NB4 (cell line): ENCODE measurements around the gene FOXJ1.

Experiments
- DNase-seq: peaks from one replicate; pipeline ENCODE4 v3.0.0; 2010; ENCODE audit warnings: low read depth
- H3K4me3 ChIP-seq: one replicate; pipeline ENCODE4 v1.5.1; 2011; ENCODE audit warnings: mild to moderate bottlenecking, low read depth, low read length, moderate library complexity
- MYC ChIP-seq: IDR thresholded peaks from 2 replicates; pipeline ENCODE4 v1.6.1; 2011; ENCODE audit warnings: low read depth, low read length
- POLR2A ChIP-seq: IDR thresholded peaks from 2 replicates; pipeline ENCODE4 v1.6.1; 2011; ENCODE audit warnings: mild to moderate bottlenecking; ENCODE audit not compliant: insufficient read length; ENCODE audit errors: extremely low read depth
- TF ChIP-seq, protein P1 (sequence below): IDR thresholded peaks from one replicate; pipeline ENCODE4 v1.5.1; 2012; ENCODE audit warnings: low read depth, low read length
- TF ChIP-seq, protein P2 (sequence below): IDR thresholded peaks from 2 replicates; pipeline ENCODE4 v1.6.1; 2011; ENCODE audit warnings: low read depth, low read length

The FOXJ1 gene

DNA sequence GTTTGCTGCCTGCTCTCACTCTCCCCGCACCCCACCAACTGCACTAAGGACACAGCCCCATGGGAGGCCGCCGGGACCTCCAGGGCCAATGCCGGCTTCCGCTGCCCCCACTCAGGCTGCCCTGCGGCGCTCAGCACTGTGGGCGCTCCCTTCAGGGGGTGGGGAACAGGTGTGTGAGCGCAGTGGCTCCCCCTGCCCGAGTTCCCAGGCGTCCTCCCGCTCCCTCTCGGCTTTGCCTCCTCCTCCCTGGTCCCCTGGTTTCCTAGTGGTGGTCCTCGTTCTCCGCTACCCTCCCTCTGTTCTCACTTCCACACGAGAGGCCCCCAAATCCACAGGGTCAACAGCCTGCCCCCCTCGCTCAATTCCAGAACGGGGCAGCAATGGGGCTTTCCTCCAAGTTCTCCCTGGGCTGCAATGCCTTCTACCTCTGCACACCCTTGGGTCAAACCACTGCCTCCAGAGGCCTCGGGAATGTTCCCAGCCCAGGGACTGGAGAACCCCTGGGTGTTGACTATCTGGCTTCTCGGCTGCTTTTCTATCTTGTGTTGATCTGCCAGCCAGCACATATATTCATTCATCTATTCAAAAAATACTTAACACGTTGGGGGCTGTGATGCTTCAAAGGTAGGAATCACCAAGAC is 9.9 kb downstream of the FOXJ1 start:
- no peak for TF ChIP-seq POLR2A
- no peak for TF ChIP-seq MYC
- H3K4me3 ChIP-seq = no peak overlapping the region
- no peak for DNase-seq

DNA sequence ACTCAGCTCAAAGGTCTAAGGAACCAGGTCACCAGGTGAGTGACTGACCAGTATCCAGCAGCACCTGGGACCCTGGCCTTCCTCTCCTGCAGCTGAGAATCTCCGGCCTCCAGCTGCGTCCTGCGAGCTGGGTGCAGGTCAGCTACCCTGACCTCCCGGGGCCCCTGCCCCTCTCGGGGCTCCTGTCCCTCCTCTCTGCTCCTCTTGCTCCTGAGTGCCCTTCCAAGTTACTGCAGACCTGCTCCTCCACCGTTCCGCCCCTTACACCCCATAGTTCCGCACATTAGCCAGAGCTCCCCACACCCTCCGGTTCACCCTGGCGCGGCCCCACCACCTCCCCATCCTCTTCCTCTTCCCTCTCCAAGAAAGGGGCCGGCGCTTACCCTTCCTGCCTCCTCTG is 10.6 kb downstream of the FOXJ1 start:
- TF ChIP-seq, protein P1, sequence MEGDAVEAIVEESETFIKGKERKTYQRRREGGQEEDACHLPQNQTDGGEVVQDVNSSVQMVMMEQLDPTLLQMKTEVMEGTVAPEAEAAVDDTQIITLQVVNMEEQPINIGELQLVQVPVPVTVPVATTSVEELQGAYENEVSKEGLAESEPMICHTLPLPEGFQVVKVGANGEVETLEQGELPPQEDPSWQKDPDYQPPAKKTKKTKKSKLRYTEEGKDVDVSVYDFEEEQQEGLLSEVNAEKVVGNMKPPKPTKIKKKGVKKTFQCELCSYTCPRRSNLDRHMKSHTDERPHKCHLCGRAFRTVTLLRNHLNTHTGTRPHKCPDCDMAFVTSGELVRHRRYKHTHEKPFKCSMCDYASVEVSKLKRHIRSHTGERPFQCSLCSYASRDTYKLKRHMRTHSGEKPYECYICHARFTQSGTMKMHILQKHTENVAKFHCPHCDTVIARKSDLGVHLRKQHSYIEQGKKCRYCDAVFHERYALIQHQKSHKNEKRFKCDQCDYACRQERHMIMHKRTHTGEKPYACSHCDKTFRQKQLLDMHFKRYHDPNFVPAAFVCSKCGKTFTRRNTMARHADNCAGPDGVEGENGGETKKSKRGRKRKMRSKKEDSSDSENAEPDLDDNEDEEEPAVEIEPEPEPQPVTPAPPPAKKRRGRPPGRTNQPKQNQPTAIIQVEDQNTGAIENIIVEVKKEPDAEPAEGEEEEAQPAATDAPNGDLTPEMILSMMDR = no peak
- TF ChIP-seq, protein P2, sequence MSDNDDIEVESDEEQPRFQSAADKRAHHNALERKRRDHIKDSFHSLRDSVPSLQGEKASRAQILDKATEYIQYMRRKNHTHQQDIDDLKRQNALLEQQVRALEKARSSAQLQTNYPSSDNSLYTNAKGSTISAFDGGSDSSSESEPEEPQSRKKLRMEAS = no peak
- TF ChIP-seq POLR2A = no peak
- TF ChIP-seq MYC = no peak
- H3K4me3 ChIP-seq = no peak overlapping the region
- DNase-seq = no peak

DNA sequence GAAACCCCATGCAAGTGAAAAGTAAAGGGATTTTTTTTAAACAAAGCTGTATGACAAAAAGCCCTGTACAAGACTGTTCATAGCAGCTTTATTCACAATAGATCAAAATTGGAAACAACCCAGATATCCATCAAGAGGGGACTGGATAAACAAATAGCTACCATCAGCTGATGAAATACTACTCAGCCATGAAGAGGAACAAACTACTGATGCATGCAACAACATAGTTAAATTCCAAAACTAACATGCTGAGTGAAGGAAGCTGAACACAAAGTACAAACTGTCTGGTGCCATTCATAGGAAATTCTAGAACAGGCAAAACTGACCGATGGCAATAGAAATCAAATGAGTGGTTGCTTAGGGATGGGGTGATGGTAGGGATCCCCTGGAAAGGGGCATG is 15.1 kb downstream of the FOXJ1 start:
- H3K4me3 ChIP-seq = no peak overlapping the region
- no peak for TF ChIP-seq POLR2A
- TF ChIP-seq, protein P1 = no peak
- TF ChIP-seq, protein P2 = no peak
- TF ChIP-seq MYC = no peak
- DNase-seq = no peak

DNA sequence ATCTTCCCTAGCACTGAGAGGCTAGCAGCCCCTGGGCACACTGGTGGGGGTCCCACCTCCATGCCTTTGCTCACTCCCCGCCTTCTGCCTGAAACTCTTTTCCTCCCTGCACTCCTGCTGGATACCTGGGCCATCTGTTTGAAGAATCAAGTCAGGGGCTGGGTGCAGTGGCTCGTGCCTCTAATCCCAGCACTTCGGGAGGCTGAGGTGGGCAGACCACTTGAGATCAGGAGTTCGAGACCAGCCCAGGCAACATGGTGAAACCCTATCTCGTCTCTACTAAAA is 15.7 kb downstream of the FOXJ1 start:
- no peak for DNase-seq
- TF ChIP-seq, protein P2 = no peak
- TF ChIP-seq, protein P1 = no peak
- TF ChIP-seq MYC = no peak
- no peak for TF ChIP-seq POLR2A
- no peak overlapping the region for H3K4me3 ChIP-seq

DNA sequence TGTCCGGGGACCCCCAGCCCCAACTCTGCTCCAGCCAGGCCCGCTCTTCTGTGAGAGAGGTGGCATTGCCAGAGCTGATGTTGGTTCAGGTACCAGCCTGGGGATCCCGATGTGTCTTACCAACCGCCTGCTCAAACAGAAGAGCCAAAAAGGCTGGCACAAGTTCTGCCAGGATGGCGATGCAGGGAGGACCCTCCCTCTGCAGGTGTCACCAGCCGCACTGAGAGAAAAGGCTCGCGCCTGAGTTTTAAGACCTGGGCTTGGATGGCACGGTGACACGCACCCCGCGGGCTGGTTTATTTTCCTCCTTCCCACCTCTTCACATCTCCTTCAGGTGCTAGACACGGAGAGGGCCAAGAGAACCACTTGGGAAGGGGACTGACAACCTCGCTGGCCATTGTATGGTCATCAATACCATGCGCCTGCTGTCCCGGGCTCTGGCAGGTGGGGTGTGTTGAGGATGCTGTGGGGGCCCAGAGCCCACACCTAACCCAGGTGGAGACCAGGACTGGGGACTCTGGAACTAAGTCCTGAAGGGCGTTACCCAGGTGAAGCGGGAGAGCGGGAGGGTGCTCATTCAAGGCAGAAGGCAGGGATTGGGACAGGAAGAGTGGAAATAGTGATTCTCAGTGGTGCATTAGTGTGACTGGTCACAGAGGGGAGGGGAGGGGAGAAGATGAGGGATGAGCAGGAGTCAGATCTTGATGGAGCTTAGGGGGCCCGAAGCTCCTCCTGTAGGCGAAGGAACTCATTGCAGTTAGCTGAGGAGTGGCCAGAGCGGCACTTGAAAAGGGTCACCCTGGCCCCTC is 16.3 kb downstream of the FOXJ1 start:
- DNase-seq = no peak
- no peak overlapping the region for H3K4me3 ChIP-seq
- TF ChIP-seq, protein P1 = no peak
- TF ChIP-seq MYC = no peak
- TF ChIP-seq POLR2A = no peak
- TF ChIP-seq, protein P2 = no peak

DNA sequence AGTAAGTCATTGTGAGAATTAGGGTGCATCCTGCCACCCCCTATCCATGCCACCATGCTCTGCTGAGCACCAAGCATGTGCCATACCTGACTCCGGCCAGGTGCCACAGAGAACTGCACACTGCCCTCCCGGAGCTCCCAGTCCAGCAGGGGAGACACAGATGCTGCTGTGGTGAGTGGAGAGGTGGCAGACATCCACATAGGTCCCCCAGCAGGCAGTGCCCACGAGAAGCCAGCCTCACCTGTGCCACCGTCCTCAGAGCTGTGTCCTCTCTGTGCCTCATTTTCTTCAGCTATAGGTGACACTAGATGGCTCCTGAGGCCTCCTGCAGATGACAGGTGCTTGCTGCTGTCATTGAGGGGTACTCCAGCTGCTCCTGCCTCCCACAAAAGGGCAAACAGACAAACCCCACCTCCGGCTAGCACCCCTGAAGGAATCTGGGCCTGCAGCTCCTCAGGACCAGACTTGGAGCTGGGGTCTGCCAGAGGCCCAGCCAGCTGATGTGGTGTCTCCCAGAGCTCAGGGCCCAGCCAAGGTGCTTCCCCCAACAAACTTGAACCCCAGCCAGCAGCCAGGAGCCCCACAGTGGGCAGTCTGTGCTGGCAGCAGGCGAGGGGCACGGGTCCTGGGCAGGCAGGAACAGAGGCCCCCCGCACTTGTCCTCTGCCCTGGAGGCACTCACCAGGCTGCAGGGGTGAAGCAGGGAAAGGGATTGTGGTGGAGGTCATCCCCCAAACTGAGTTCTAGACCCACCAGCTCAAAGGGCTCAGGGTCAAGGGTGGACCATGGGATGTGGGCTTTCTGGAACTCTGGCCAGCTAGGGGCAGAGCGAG is 17.1 kb downstream of the FOXJ1 start:
- TF ChIP-seq POLR2A = no peak
- TF ChIP-seq MYC = no peak
- TF ChIP-seq, protein P2 = no peak
- TF ChIP-seq, protein P1 = no peak
- no peak for DNase-seq
- no peak overlapping the region for H3K4me3 ChIP-seq
